HepG2 (cell line): ENCODE data around the gene NME1. TPM values are rescaled to one million over a fixed set of nuclear protein-coding genes. Genes with fewer than 3 reads are reported as not detected.

Source experiments
- ATF7 ChIP-seq, 2 experiments: fragments of 450-650 bp in 1 of 2; sonication (generic) in 1 of 2; formaldehyde crosslinking in 1 of 2; IDR thresholded peaks; 2 replicates each; pipeline versions ENCODE4 v1.4.0 to v1.6.1; 2016 to 2020; ENCODE audit warnings: antibody characterized with exemption in 1 of 2, mild to moderate bottlenecking in 1 of 2, missing genetic modification reagents in 1 of 2
- CBX1 ChIP-seq: IDR thresholded peaks from one replicate; pipeline ENCODE4 v1.6.1; 2016; ENCODE audit warnings: antibody characterized with exemption, low read depth
- CENPT ChIP-seq: sonication (generic); formaldehyde crosslinking; IDR thresholded peaks from 2 replicates; pipeline ENCODE4 v1.8.0; 2022; ENCODE audit warnings: low read depth, mild to moderate bottlenecking, moderate library complexity, missing genetic modification reagents
- ELF1 ChIP-seq: sonication (generic); formaldehyde crosslinking; IDR thresholded peaks from 2 replicates; pipeline ENCODE4 v1.4.0; 2020; ENCODE audit warnings: missing genetic modification reagents
- ETV5 ChIP-seq: IDR thresholded peaks from 2 replicates; pipeline ENCODE4 v1.6.1; 2018; ENCODE audit warnings: missing biosample characterization, missing genetic modification reagents, inconsistent platforms, borderline replicate concordance
- HOXA5 ChIP-seq: sonication (generic); formaldehyde crosslinking; IDR thresholded peaks from 2 replicates; pipeline ENCODE4 v1.4.0; 2020; ENCODE audit warnings: missing genetic modification reagents
- MED1 ChIP-seq: sonication (generic); formaldehyde crosslinking; IDR thresholded peaks from 2 replicates; pipeline ENCODE4 v1.4.0; 2020; ENCODE audit warnings: missing genetic modification reagents
- MLXIP ChIP-seq: sonication (generic); formaldehyde crosslinking; IDR thresholded peaks from 2 replicates; pipeline ENCODE4 v1.9.0; 2021; ENCODE audit warnings: missing genetic modification reagents, borderline replicate concordance
- MTF1 ChIP-seq: sonication (generic); formaldehyde crosslinking; IDR thresholded peaks from 2 replicates; pipeline ENCODE4 v1.5.0; 2020; ENCODE audit warnings: missing genetic modification reagents
- NR1H2 ChIP-seq: sonication (generic); formaldehyde crosslinking; IDR thresholded peaks from 2 replicates; pipeline ENCODE4 v1.8.1; 2022; ENCODE audit warnings: low read depth, missing genetic modification reagents, borderline replicate concordance
- PRDM10 ChIP-seq: sonication (generic); formaldehyde crosslinking; IDR thresholded peaks from 2 replicates; pipeline ENCODE4 v1.4.0; 2020; ENCODE audit warnings: low read depth, missing genetic modification reagents
- RAD21 ChIP-seq: fragments of 450-650 bp; formaldehyde crosslinking; IDR thresholded peaks from 2 replicates; pipeline ENCODE4 v1.5.0; 2020; ENCODE audit warnings: mild to moderate bottlenecking
- SNAPC5 ChIP-seq: sonication (generic); formaldehyde crosslinking; IDR thresholded peaks from 2 replicates; pipeline ENCODE4 v1.8.1; 2023; ENCODE audit warnings: mild to moderate bottlenecking, missing genetic modification reagents, borderline replicate concordance
- TCF7L2 ChIP-seq: IDR thresholded peaks from 2 replicates; pipeline ENCODE4 v1.6.1; 2011; ENCODE audit warnings: mild to moderate bottlenecking, low read depth, low read length, moderate library complexity
- THAP11 ChIP-seq: IDR thresholded peaks from 2 replicates; pipeline ENCODE4 v1.6.1; 2016; ENCODE audit warnings: missing biosample characterization, missing genetic modification reagents
- XBP1 ChIP-seq: sonication (generic); formaldehyde crosslinking; IDR thresholded peaks from 2 replicates; pipeline ENCODE4 v1.5.0; 2020; ENCODE audit warnings: missing genetic modification reagents
- ZBTB21 ChIP-seq: sonication (generic); formaldehyde crosslinking; IDR thresholded peaks from 2 replicates; pipeline ENCODE4 v1.4.0; 2020; ENCODE audit warnings: missing genetic modification reagents
- ZNF24 ChIP-seq: fragments of 450-650 bp; IDR thresholded peaks from 2 replicates; pipeline ENCODE4 v1.6.1; 2017; ENCODE audit warnings: antibody characterized with exemption, mild to moderate bottlenecking
- ZNF614 ChIP-seq: IDR thresholded peaks from 2 replicates; pipeline ENCODE4 v1.6.1; 2018; ENCODE audit warnings: missing biosample characterization, missing genetic modification reagents, inconsistent platforms, borderline replicate concordance
- ZNF670 ChIP-seq: sonication (generic); formaldehyde crosslinking; IDR thresholded peaks from 2 replicates; pipeline ENCODE4 v1.8.0; 2022; ENCODE audit warnings: mild to moderate bottlenecking, missing genetic modification reagents, borderline replicate concordance
- ZNF780A ChIP-seq: sonication (generic); formaldehyde crosslinking; IDR thresholded peaks from 2 replicates; pipeline ENCODE4 v1.8.0; 2022; ENCODE audit warnings: mild to moderate bottlenecking, missing genetic modification reagents, moderate library complexity
- ZNF788 ChIP-seq: sonication (generic); formaldehyde crosslinking; IDR thresholded peaks from 2 replicates; pipeline ENCODE4 v1.5.0; 2020; ENCODE audit warnings: mild to moderate bottlenecking, missing genetic modification reagents, borderline replicate concordance
- ZNF891 ChIP-seq: sonication (generic); formaldehyde crosslinking; IDR thresholded peaks from 2 replicates; pipeline ENCODE4 v1.5.0; 2020; ENCODE audit warnings: mild to moderate bottlenecking, missing genetic modification reagents
- polyA plus RNA-seq, 8 experiments: library from polyadenylated mRNA; depleted of rRNA in 3 of 8; stranded (reverse) in 7 of 8; unstranded in 1 of 8; fragments of >200 nt; fragmentation: Illumina TruSeq in 4 of 8; extraction: Trizol in 4 of 8; gene quantifications; 2 replicates each; pipeline versions ENCODE4 v1.2.1 to v1.2.3, GENCODE V29; 2011 to 2016; ENCODE audit warnings: low read depth in 4 of 8, missing spikeins in 1 of 8, mixed read lengths in 1 of 8; ENCODE audit not compliant: insufficient read depth in 1 of 8
- total RNA-seq, 5 experiments: library from RNA; depleted of rRNA; stranded (reverse); fragments of >200 nt; fragmentation: Illumina TruSeq; extraction: Trizol; gene quantifications; 2 replicates each; pipeline ENCODE4 v1.2.3, GENCODE V29; 2016; ENCODE audit warnings: low read depth in 1 of 5

Gene NME1
- total and polyA plus RNA-seq, 2 of the 13 experiments (the other 11 are each of a cell fraction or from before 2014, with no cell fraction given), result 295 to 516 TPM

- TF ChIP-seq ZBTB21 (CRISPR knock-in tag) (no peak), THAP11 (CRISPR knock-in tag) (peak; percentile 46; the same call in 1 of the 2 replicates), MTF1 (CRISPR knock-in tag) (no peak), ZNF891 (no peak), RAD21 (CRISPR knock-in tag) (peak; percentile 42; the same call in 1 of the 2 replicates), ZNF780A (0 out of 2 replicates have a peak, but pooled peaks have one; percentile 38), SNAPC5 (no peak), MLXIP (CRISPR knock-in tag) (no peak), CENPT (CRISPR knock-in tag) (peak; percentile 70; the same call in 1 of the 2 replicates), HOXA5 (CRISPR knock-in tag) (peak; percentile 46; the same call in 1 of the 2 replicates), ETV5 (CRISPR knock-in tag) (peak; percentile 76), PRDM10 (CRISPR knock-in tag) (no peak), ZNF614 (peak; percentile 70; the same call in 1 of the 2 replicates), ZNF670 (peak; percentile 12; the same call in 1 of the 2 replicates), MED1 (peak; percentile 65; the same call in 1 of the 2 replicates), ELF1 (peak; percentile 67), CBX1 (peak; percentile 31), XBP1 (CRISPR knock-in tag) (no peak), NR1H2 (CRISPR knock-in tag) (no peak), ZNF788 (CRISPR knock-in tag) (peak; percentile 87), ZNF24 (no peak), ATF7 (IDR thresholded peaks at IDR 0.05) (no peak), ATF7 (CRISPR knock-in tag; IDR thresholded peaks at IDR 0.05) (no peak), TCF7L2 (no peak)
These were observed 13.0 kb downstream of the NME1 start, which contains the start of gene NME2 (continued) for GRCh38 chr17:51166198-51166986.
